SK-N-MC (cell line): Measurements from ENCODE around the gene DCHS1.
"Not testable (repeated sequence)": the region's sequence is repeated elsewhere in the genome, so short reads cannot be mapped to it uniquely, and the experiment has no call there.

Source experiments
- EZH2 ChIP-seq: fragments of 200-600 bp; sonication (generic); IDR thresholded peaks from one replicate; pipeline ENCODE4 v1.6.1; 2017; ENCODE audit warnings: antibody characterized with exemption
- FOXP2 ChIP-seq: optimal IDR thresholded peaks from 2 replicates; pipeline ENCODE3; 2011; ENCODE audit warnings: mild to moderate bottlenecking, moderate library complexity; ENCODE audit not compliant: insufficient read depth; ENCODE audit errors: extremely low read length, control extremely low read depth
- POLR2AphosphoS5 ChIP-seq: IDR thresholded peaks from 2 replicates; pipeline ENCODE4 v1.6.1; 2012; ENCODE audit warnings: mild to moderate bottlenecking, low read depth, low read length, borderline replicate concordance

- TF ChIP-seq POLR2AphosphoS5, EZH2, FOXP2: not testable (repeated sequence)
These were observed 28.5 kb upstream of the DCHS1 start for GRCh38 chr11:6684068-6684467.
